ENCODE results near the gene THAP12. TPM values are rescaled to one million over a fixed set of nuclear protein-coding genes. Genes with fewer than 3 reads are reported as not detected.

THAP12 gene
- total RNA-seq, 2 donors from 2014 or later, result 39.6 to 46.2 TPM

GRCh38 chr11:76391811-76392475 lies 11.0 kb upstream of the THAP12 start:
- H3K27ac Mint-ChIP-seq, result no peak overlapping the region
- no peak overlapping the region for H3K4me3 ChIP-seq (ENCODE audit: low read length)
- H3K9me3 Mint-ChIP-seq, result no peaks in the 10 kb centered on the region
- H3K9ac ChIP-seq (ENCODE audit: extremely low read depth, low read length, poor library complexity, severe bottlenecking), result no peak overlapping the region
- 93 to 96% methylated on average over 3 to 7 of the region's 7 CpGs for WGBS, 2 experiments (ENCODE audit: insufficient coverage in 1 of 2, insufficient read length in 1 of 2)
- no peaks in the 10 kb centered on the region for H3K4me1 Mint-ChIP-seq
- H3K27me3 ChIP-seq (ENCODE audit: control insufficient read depth, insufficient read depth, low read length, poor library complexity, severe bottlenecking), result no peaks in the 10 kb centered on the region
- H3K4me1 ChIP-seq (ENCODE audit: control insufficient read depth, insufficient read depth, low read length), result no peaks in the 10 kb centered on the region
- peaks cover 2% of the 10 kb centered on the region for H3K27me3 Mint-ChIP-seq (ENCODE audit: insufficient read depth)
- no peak for TF ChIP-seq CTCF (conservative IDR thresholded peaks at IDR 0.05)
- no peak overlapping the region for H3K4me3 Mint-ChIP-seq
- no peak overlapping the region for H3K27ac ChIP-seq (ENCODE audit: low read depth, low read length)
- no peak for DNase-seq
- no peaks in the 10 kb centered on the region for H3K36me3 Mint-ChIP-seq (ENCODE audit: low read depth)
- H3K9me3 ChIP-seq (ENCODE audit: control insufficient read depth, low read length), result no peaks in the 10 kb centered on the region
- no peaks in the 10 kb centered on the region for H3K36me3 ChIP-seq (ENCODE audit: control insufficient read depth, insufficient read depth, low read length)

DNA sequence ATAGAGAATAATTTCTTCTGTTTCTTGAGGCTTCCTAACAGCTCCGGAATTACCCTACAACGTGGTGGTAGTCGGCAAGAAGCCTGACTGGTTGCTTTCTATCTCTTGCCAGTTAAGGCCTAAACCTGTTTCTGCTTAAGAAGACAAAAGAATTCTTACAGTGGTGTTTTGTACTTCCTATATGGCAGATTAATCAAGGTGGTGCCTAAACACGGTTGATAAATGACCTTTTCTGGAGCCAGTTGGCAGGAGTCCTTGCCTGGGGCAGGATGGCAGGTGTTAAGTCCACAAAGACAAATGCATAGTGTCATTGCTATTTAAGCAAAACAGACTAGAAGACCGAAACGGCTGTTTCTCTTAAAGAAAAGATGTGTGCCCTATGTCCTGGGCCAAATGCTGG lies 10.1 kb upstream of the THAP12 start:
- Histone ChIP-seq H3K9me3 (ENCODE audit: control insufficient read depth, low read length) (no peaks in the 10 kb centered on the region), H3K36me3 (ENCODE audit: control insufficient read depth, insufficient read depth, low read length) (no peaks in the 10 kb centered on the region), H3K4me1 (ENCODE audit: control insufficient read depth, insufficient read depth, low read length) (no peaks in the 10 kb centered on the region), H3K4me3 (ENCODE audit: low read length) (no peak overlapping the region), H3K27me3 (ENCODE audit: control insufficient read depth, insufficient read depth, low read length, poor library complexity, severe bottlenecking) (no peaks in the 10 kb centered on the region), H3K9ac (ENCODE audit: extremely low read depth, low read length, poor library complexity, severe bottlenecking) (no peak overlapping the region), H3K27ac (ENCODE audit: low read depth, low read length) (no peak overlapping the region)
- Mint-ChIP-seq H3K36me3 (ENCODE audit: low read depth) (no peaks in the 10 kb centered on the region), H3K4me3 (no peak overlapping the region), H3K4me1 (peaks cover 3% of the 10 kb centered on the region), H3K9me3 (no peaks in the 10 kb centered on the region), H3K27me3 (ENCODE audit: insufficient read depth) (peaks cover 2% of the 10 kb centered on the region), H3K27ac (no peak overlapping the region)
- no peak for TF ChIP-seq CTCF (conservative IDR thresholded peaks at IDR 0.05)
- DNase-seq, result no peak
- WGBS, 2 experiments (ENCODE audit: insufficient coverage in 1 of 2, insufficient read length in 1 of 2), result 93% methylated on average over 6 of the region's 6 CpGs

GRCh38 chr11:76388408-76388807 lies 7.5 kb upstream of the THAP12 start:
- Mint-ChIP-seq H3K27ac (no peak overlapping the region), H3K4me3 (no peak overlapping the region), H3K36me3 (ENCODE audit: low read depth) (peaks cover 4% of the 10 kb centered on the region), H3K9me3 (no peaks in the 10 kb centered on the region), H3K27me3 (ENCODE audit: insufficient read depth) (peaks cover 2% of the 10 kb centered on the region), H3K4me1 (peaks cover 11% of the 10 kb centered on the region)
- TF ChIP-seq CTCF (conservative IDR thresholded peaks at IDR 0.05), result no peak
- no peak overlapping the region for H3K27ac ChIP-seq (ENCODE audit: low read depth, low read length)
- H3K4me3 ChIP-seq (ENCODE audit: low read length), result no peak overlapping the region
- H3K36me3 ChIP-seq (ENCODE audit: control insufficient read depth, insufficient read depth, low read length), result no peaks in the 10 kb centered on the region
- no peaks in the 10 kb centered on the region for H3K4me1 ChIP-seq (ENCODE audit: control insufficient read depth, insufficient read depth, low read length)
- H3K9me3 ChIP-seq (ENCODE audit: control insufficient read depth, low read length), result no peaks in the 10 kb centered on the region
- 92 to 100% methylated on average over 1 to 2 of the region's 2 CpGs for WGBS, 2 experiments (ENCODE audit: insufficient coverage in 1 of 2, insufficient read length in 1 of 2)
- DNase-seq, result no peak
- H3K9ac ChIP-seq (ENCODE audit: extremely low read depth, low read length, poor library complexity, severe bottlenecking), result no peak overlapping the region
- H3K27me3 ChIP-seq (ENCODE audit: control insufficient read depth, insufficient read depth, low read length, poor library complexity, severe bottlenecking), result no peaks in the 10 kb centered on the region

Data from endodermal cell (in vitro differentiated cells).